H1 (cell line): ENCODE results near the gene CAPN13. TPM values are rescaled to one million over a fixed set of nuclear protein-coding genes. Genes with fewer than 3 reads are reported as not detected.

Experiments used
- CTCF ChIA-PET: fragments of 300-600 bp; sonication (Branson Sonifier 250); formaldehyde crosslinking; loops from one replicate; lab custom pipeline; 2021; ENCODE audit not compliant: partially characterized antibody; lab: Charles Lee
- POLR2A ChIA-PET: fragments of 300-600 bp; sonication (Branson Sonifier 250); formaldehyde crosslinking; loops from one replicate; lab custom pipeline; 2021; ENCODE audit warnings: inconsistent platforms; ENCODE audit not compliant: partially characterized antibody; lab: Charles Lee
- DNase-seq, 2 experiments: peaks; one replicate each; pipeline versions ENCODE4 v3.0.0 to v3.0.0-alpha.2; 2010 to 2022; ENCODE audit warnings: low spot score in 2 of 2, low read depth in 1 of 2, mixed read lengths in 1 of 2
- FAIRE-seq: peaks from 2 replicates; lab custom pipeline; 2011; peaks lifted over from hg19 to GRCh38; lab: Jason Lieb, UNC
- H2AFZ ChIP-seq: 2 replicates; pipeline ENCODE4 v1.8.1; 2012; ENCODE audit warnings: low read length, inconsistent platforms
- H2AK5ac ChIP-seq: 2 replicates; pipeline ENCODE4 v1.6.1; 2013; ENCODE audit warnings: low read depth, low read length
- H2BK120ac ChIP-seq: replicated peaks from 2 replicates; pipeline ENCODE3; 2013; ENCODE audit warnings: low read depth, low read length, inconsistent platforms
- H2BK12ac ChIP-seq: 2 replicates; pipeline ENCODE4 v1.6.1; 2013; ENCODE audit warnings: low read depth, low read length
- H2BK15ac ChIP-seq: 2 replicates; pipeline ENCODE4 v1.6.1; 2013; ENCODE audit warnings: low read length
- H2BK20ac ChIP-seq: 2 replicates; pipeline ENCODE4 v1.6.1; 2013; ENCODE audit warnings: low read length
- H2BK5ac ChIP-seq: 2 replicates; pipeline ENCODE4 v1.6.1; 2013; ENCODE audit warnings: low read depth, low read length
- H3K14ac ChIP-seq: 2 replicates; pipeline ENCODE4 v1.6.1; 2013; ENCODE audit warnings: inconsistent platforms; ENCODE audit not compliant: insufficient read length
- H3K18ac ChIP-seq: 2 replicates; pipeline ENCODE4 v1.6.1; 2013; ENCODE audit warnings: low read length; ENCODE audit errors: extremely low read depth
- H3K23ac ChIP-seq: 2 replicates; pipeline ENCODE4 v1.6.1; 2013; ENCODE audit warnings: inconsistent platforms; ENCODE audit not compliant: insufficient read length
- H3K23me2 ChIP-seq: 2 replicates; pipeline ENCODE4 v1.6.1; 2013; ENCODE audit warnings: low read depth, low read length
- H3K27ac ChIP-seq: 2 replicates; pipeline ENCODE4 v1.6.1; 2011; ENCODE audit warnings: low read depth, low read length, inconsistent platforms
- H3K27me3 ChIP-seq, 4 experiments: replicated peaks in 1 of 4; 1 replicate in 1 of 4; 2 replicates in 3 of 4; pipeline versions ENCODE4 v1.6.1 to v1.8.1; 2011 to 2013; ENCODE audit warnings: low read length in 3 of 4, mild to moderate bottlenecking in 3 of 4, inconsistent platforms in 2 of 4, mixed read lengths in 2 of 4, moderate library complexity in 1 of 4; ENCODE audit not compliant: control insufficient read depth in 3 of 4, insufficient read depth in 3 of 4; ENCODE audit errors: extremely low read depth in 1 of 4
- H3K36me3 ChIP-seq, 4 experiments: 2 replicates each; pipeline versions ENCODE4 v1.6.1 to v1.8.1; 2011 to 2013; ENCODE audit warnings: mild to moderate bottlenecking in 4 of 4, low read length in 3 of 4, moderate library complexity in 2 of 4, control low read depth in 1 of 4, inconsistent platforms in 1 of 4; ENCODE audit not compliant: insufficient read depth in 4 of 4, control insufficient read depth in 2 of 4
- H3K4ac ChIP-seq: replicated peaks from 2 replicates; pipeline ENCODE3; 2013; ENCODE audit warnings: low read length, low read depth, mixed read lengths, inconsistent platforms; ENCODE audit not compliant: insufficient read length
- H3K4me1 ChIP-seq, 4 experiments: replicated peaks in 1 of 4; 1 replicate in 1 of 4; 2 replicates in 3 of 4; pipeline versions ENCODE4 v1.6.1 to v1.8.1; 2011 to 2013; ENCODE audit warnings: low read length in 3 of 4, inconsistent platforms in 2 of 4, mixed read lengths in 1 of 4; ENCODE audit not compliant: insufficient read depth in 4 of 4, control insufficient read depth in 3 of 4
- H3K4me2 ChIP-seq, 2 experiments: 2 replicates each; pipeline versions ENCODE4 v1.6.1 to v1.8.1; 2011 to 2013; ENCODE audit warnings: low read depth in 2 of 2, low read length in 2 of 2, control low read depth in 1 of 2, inconsistent platforms in 1 of 2, mild to moderate bottlenecking in 1 of 2; ENCODE audit not compliant: insufficient read depth in 1 of 2
- H3K4me3 ChIP-seq, 4 experiments: fragments of 200-600, 300-600 bp in 1 of 4; sonication (generic), shearing (Covaris generic), sonication (Bioruptor Twin) in 1 of 4; 2 replicates each; pipeline versions ENCODE4 v1.5.1 to v1.8.1; 2011 to 2016; ENCODE audit warnings: low read length in 4 of 4, low read depth in 3 of 4, control low read depth in 2 of 4, inconsistent platforms in 2 of 4, mild to moderate bottlenecking in 2 of 4, mixed read lengths in 1 of 4, moderate library complexity in 1 of 4; ENCODE audit not compliant: insufficient read depth in 2 of 4; ENCODE audit errors: extremely low read depth in 1 of 4
- H3K56ac ChIP-seq: replicated peaks from 2 replicates; pipeline ENCODE3; 2013; ENCODE audit warnings: low read depth, mild to moderate bottlenecking, mixed read lengths, low read length, inconsistent platforms; ENCODE audit not compliant: insufficient read length
- H3K79me1 ChIP-seq: 2 replicates; pipeline ENCODE4 v1.6.1; 2013; ENCODE audit warnings: low read depth, low read length, control low read depth
- H3K79me2 ChIP-seq, 2 experiments: 2 replicates each; pipeline versions ENCODE4 v1.6.1 to v1.8.1; 2012 to 2013; ENCODE audit warnings: low read length in 2 of 2, mild to moderate bottlenecking in 2 of 2, inconsistent platforms in 1 of 2; ENCODE audit not compliant: insufficient read depth in 2 of 2, control insufficient read depth in 1 of 2
- H3K9ac ChIP-seq, 4 experiments: replicated peaks in 1 of 4; 1 replicate in 1 of 4; 2 replicates in 3 of 4; pipeline versions ENCODE4 v1.6.1 to v1.8.1; 2011 to 2013; ENCODE audit warnings: low read depth in 3 of 4, low read length in 3 of 4, control low read depth in 2 of 4, mild to moderate bottlenecking in 2 of 4, moderate library complexity in 2 of 4, inconsistent platforms in 1 of 4; ENCODE audit errors: extremely low read depth in 1 of 4
- H3K9me3 ChIP-seq, 2 experiments: 2 replicates each; pipeline versions ENCODE4 v1.6.1 to v1.8.1; 2012 to 2013; ENCODE audit warnings: mild to moderate bottlenecking in 2 of 2, moderate library complexity in 2 of 2, control low read depth in 1 of 2, inconsistent platforms in 1 of 2, low read depth in 1 of 2, low read length in 1 of 2, mixed read lengths in 1 of 2; ENCODE audit not compliant: insufficient read depth in 2 of 2
- H4K20me1 ChIP-seq, 2 experiments: replicated peaks in 1 of 2; 2 replicates each; pipeline versions ENCODE3 to v1.8.1; 2011 to 2013; ENCODE audit warnings: inconsistent platforms in 2 of 2, low read length in 2 of 2, mild to moderate bottlenecking in 1 of 2; ENCODE audit not compliant: insufficient read depth in 2 of 2, control insufficient read depth in 1 of 2
- H4K5ac ChIP-seq: 2 replicates; pipeline ENCODE4 v1.6.1; 2013; ENCODE audit warnings: low read length, low read depth, mixed read lengths, inconsistent platforms; ENCODE audit not compliant: insufficient read length
- H4K8ac ChIP-seq: 2 replicates; pipeline ENCODE4 v1.8.0; 2013; ENCODE audit warnings: mild to moderate bottlenecking, moderate library complexity, low read length, inconsistent platforms; ENCODE audit not compliant: insufficient read depth; ENCODE audit errors: extremely low read depth
- H4K91ac ChIP-seq: replicated peaks from 2 replicates; pipeline ENCODE3; 2013; ENCODE audit warnings: low read length, mixed read lengths, inconsistent platforms; ENCODE audit not compliant: insufficient read length
- BRCA1 ChIP-seq: IDR thresholded peaks from 2 replicates; pipeline ENCODE4 v1.6.1; 2012; ENCODE audit warnings: low read depth, low read length, improper control_type of control experiment
- EGR1 ChIP-seq: IDR thresholded peaks from 2 replicates; pipeline ENCODE4 v1.6.1; 2011; ENCODE audit warnings: low read depth, low read length, borderline replicate concordance
- JUND ChIP-seq: IDR thresholded peaks from 2 replicates; pipeline ENCODE4 v1.6.1; 2011; ENCODE audit warnings: mild to moderate bottlenecking, improper control_type of control experiment, low read length
- SP1 ChIP-seq: IDR thresholded peaks from 2 replicates; pipeline ENCODE4 v1.6.1; 2011; ENCODE audit warnings: low read depth, low read length
- WGBS, 2 experiments: shearing (Covaris generic) in 1 of 2; methylation state at CpG; one replicate each; pipeline versions ENCODE4 v1.1.6 to v1.1.7; 2013 to 2015; ENCODE audit warnings: low lambda C conversion rate in 2 of 2, mixed read lengths in 2 of 2, inconsistent platforms in 1 of 2, low coverage in 1 of 2, missing lambda C conversion rate in 1 of 2; ENCODE audit not compliant: insufficient replicate concordance in 2 of 2, insufficient coverage in 1 of 2, insufficient read length in 1 of 2; ENCODE audit errors: extremely low coverage in 1 of 2, missing lambda C conversion rate in 1 of 2; 5-methylcytosine and 5-hydroxymethylcytosine counted together
- polyA plus RNA-seq, 7 experiments: library from polyadenylated mRNA; depleted of rRNA in 3 of 7; stranded (reverse) in 5 of 7; unstranded in 2 of 7; fragments of >200 nt in 5 of 7; fragments of 200-250 nt in 2 of 7; gene quantifications; 1 replicate in 5 of 7; 2 replicates in 1 of 7; 4 replicates in 1 of 7; pipeline versions ENCODE4 v1.2.1 to v1.2.3, GENCODE V29; 2011 to 2013; ENCODE audit warnings: missing spikeins in 2 of 7, mixed read lengths in 2 of 7
- total RNA-seq: library from RNA; stranded (reverse); fragmentation: NEBNext Ultra II Directional; extraction: Animal tissue kit (Norgen Biotek cat#: 25700); gene quantifications from 2 replicates; pipeline ENCODE4 v1.2.1, GENCODE V29; 2021

Gene CAPN13
- total and polyA plus RNA-seq, 2 of the 8 experiments (the other 6 are each of a cell fraction or from before 2014, with no cell fraction given) = 2.4 TPM

- Histone ChIP-seq H4K8ac (no peak overlapping the region), H2BK12ac (no peak overlapping the region), H4K91ac (no peak overlapping the region), H2BK5ac (no peak overlapping the region), H3K4ac (no peak overlapping the region), H3K56ac (no peak overlapping the region), H3K4me2 (no peak overlapping the region), H3K4me3 (no peak overlapping the region), H2BK20ac (no peak overlapping the region), H3K4me1 (no peaks in the 10 kb centered on the region), H2AFZ (no peak overlapping the region), H3K27ac (no peak overlapping the region), H3K23ac (no peak overlapping the region), H2BK120ac (no peak overlapping the region), H3K18ac (no peak overlapping the region), H3K27me3 (no peaks in the 10 kb centered on the region), H3K36me3 (no peaks in the 10 kb centered on the region), H2AK5ac (no peak overlapping the region), H4K5ac (no peak overlapping the region), H3K9me3 (no peaks in the 10 kb centered on the region), H3K14ac (no peak overlapping the region), H2BK15ac (no peak overlapping the region), H3K9ac (no peak overlapping the region), H3K79me2 (no peaks in the 10 kb centered on the region), H3K23me2 (no peaks in the 10 kb centered on the region; the same call in 1 of the 2 replicates), H3K79me1 (no peaks in the 10 kb centered on the region), H4K20me1 (no peaks in the 10 kb centered on the region)
- DNase-seq (no peak), FAIRE-seq (no peak)
- ChIA-PET POLR2A (no interaction called here), CTCF (interaction anchor here (0.8 to 1.5 kb wide), 2 partner anchors 40 to 42 kb away, joined by 3 to 5 read pairs; no protein-coding TSS in a partner anchor)
- WGBS, 2 experiments = 92% methylated on average over 6 of the region's 6 CpGs; no CpG with 5 or more reads in 1 of the 2 experiments
- TF ChIP-seq BRCA1 (no peak), EGR1 (no peak), JUND (no peak), SP1 (no peak)
Measured at GRCh38 chr2:30753630-30754029, 53.6 kb downstream of the CAPN13 start.
